IMR-90 (cell line): ENCODE data around the gene PRSS50. TPM values are rescaled to one million over a fixed set of nuclear protein-coding genes. Genes with fewer than 3 reads are reported as not detected.

Source experiments
- ATAC-seq: fragments of 200-7000 bp; cut with Tn5 transposase; 2 replicates; pipeline ENCODE4 v1.9.1; 2020; ENCODE audit warnings: low read depth, mild to moderate bottlenecking, moderate library complexity
- BruUV-seq: library from RNA; stranded (reverse); fragments of 400-500 nt; replicated peaks from 2 replicates; lab custom pipeline; 2021; lab: Mats Ljungman, UMichigan
- CTCF ChIA-PET: fragments of 300-600 bp; formaldehyde crosslinking; extraction: SDS; loops from one replicate; lab custom pipeline; 2021; ENCODE audit warnings: antibody characterized with exemption; lab: Yijun Ruan, JAX
- POLR2A ChIA-PET: fragments of 300-600 bp; sonication (Branson Sonifier 250); formaldehyde crosslinking; loops from one replicate; lab custom pipeline; 2022; ENCODE audit warnings: antibody characterized with exemption; ENCODE audit not compliant: unreplicated experiment; lab: Charles Lee
- DNase-seq: peaks from one replicate; pipeline ENCODE4 v3.0.0; 2013
- H2AFZ ChIP-seq: replicated peaks from 2 replicates; pipeline ENCODE3; 2013; ENCODE audit warnings: low read length, mild to moderate bottlenecking; ENCODE audit not compliant: poor library complexity
- H2AK5ac ChIP-seq: 2 replicates; pipeline ENCODE4 v1.6.1; 2013; ENCODE audit warnings: low read depth, low read length, inconsistent platforms
- H2AK9ac ChIP-seq: replicated peaks from 2 replicates; pipeline ENCODE3; 2013; ENCODE audit warnings: mild to moderate bottlenecking, low read depth, low read length, moderate library complexity; ENCODE audit not compliant: poor library complexity
- H2BK120ac ChIP-seq: 2 replicates; pipeline ENCODE4 v1.6.1; 2013; ENCODE audit warnings: low read depth, low read length, inconsistent platforms
- H2BK15ac ChIP-seq: 3 replicates; pipeline ENCODE4 v1.6.1; 2013; ENCODE audit warnings: low read depth, low read length, inconsistent platforms
- H2BK20ac ChIP-seq: 2 replicates; pipeline ENCODE4 v1.6.1; 2013; ENCODE audit warnings: low read depth, mild to moderate bottlenecking, inconsistent platforms, low read length, moderate library complexity
- H2BK5ac ChIP-seq: 2 replicates; pipeline ENCODE4 v1.6.1; 2013; ENCODE audit warnings: mild to moderate bottlenecking, low read depth, low read length, inconsistent platforms; ENCODE audit not compliant: poor library complexity, severe bottlenecking
- H3K14ac ChIP-seq: replicated peaks from 2 replicates; pipeline ENCODE4 v1.6.1; 2013; ENCODE audit warnings: low read depth, low read length, inconsistent platforms
- H3K18ac ChIP-seq: 2 replicates; pipeline ENCODE4 v1.6.1; 2013; ENCODE audit warnings: low read depth, low read length, control low read depth
- H3K23ac ChIP-seq: 2 replicates; pipeline ENCODE4 v1.6.1; 2013; ENCODE audit warnings: low read depth, low read length, inconsistent platforms
- H3K27ac ChIP-seq: 2 replicates; pipeline ENCODE4 v1.5.1; 2013; ENCODE audit warnings: mild to moderate bottlenecking, control low read depth, low read length; ENCODE audit not compliant: insufficient read depth
- H3K27me3 ChIP-seq: 2 replicates; pipeline ENCODE4 v1.6.1; 2013; ENCODE audit warnings: low read length; ENCODE audit not compliant: control insufficient read depth, insufficient read depth
- H3K36me3 ChIP-seq: 2 replicates; pipeline ENCODE4 v1.6.1; 2013; ENCODE audit warnings: low read length, mixed read lengths; ENCODE audit not compliant: control insufficient read depth, insufficient read depth
- H3K4ac ChIP-seq: 2 replicates; pipeline ENCODE4 v1.6.1; 2013; ENCODE audit warnings: low read depth, low read length, inconsistent platforms
- H3K4me1 ChIP-seq: 2 replicates; pipeline ENCODE4 v1.6.1; 2013; ENCODE audit warnings: low read length, mixed read lengths; ENCODE audit not compliant: control insufficient read depth, insufficient read depth
- H3K4me2 ChIP-seq: 2 replicates; pipeline ENCODE4 v1.6.1; 2013; ENCODE audit warnings: low read depth, mild to moderate bottlenecking, control low read depth, low read length, moderate library complexity
- H3K4me3 ChIP-seq: 2 replicates; pipeline ENCODE4 v1.5.1; 2013; ENCODE audit warnings: low read depth, mild to moderate bottlenecking, control low read depth, low read length, moderate library complexity; ENCODE audit not compliant: insufficient read depth
- H3K56ac ChIP-seq: 2 replicates; pipeline ENCODE4 v1.6.1; 2013; ENCODE audit warnings: low read length, inconsistent platforms; ENCODE audit not compliant: insufficient read depth; ENCODE audit errors: extremely low read depth
- H3K79me1 ChIP-seq, 2 experiments: 2 replicates each; pipeline ENCODE4 v1.6.1; 2013; ENCODE audit warnings: low read length in 2 of 2, inconsistent platforms in 1 of 2, low read depth in 1 of 2
- H3K9ac ChIP-seq: 2 replicates; pipeline ENCODE4 v1.6.1; 2013; ENCODE audit warnings: low read depth, low read length, control low read depth
- H3K9me1 ChIP-seq: 2 replicates; pipeline ENCODE4 v1.6.1; 2013; ENCODE audit warnings: low read length, inconsistent platforms; ENCODE audit not compliant: insufficient read depth
- H3K9me3 ChIP-seq: 2 replicates; pipeline ENCODE4 v1.6.1; 2013; ENCODE audit warnings: low read length; ENCODE audit not compliant: control insufficient read depth, insufficient read depth
- H4K20me1 ChIP-seq: 2 replicates; pipeline ENCODE4 v1.6.1; 2013; ENCODE audit warnings: low read length, inconsistent platforms; ENCODE audit not compliant: insufficient read depth
- H4K5ac ChIP-seq: 2 replicates; pipeline ENCODE4 v1.6.1; 2013; ENCODE audit warnings: mild to moderate bottlenecking, low read depth, low read length, control low read depth
- H4K8ac ChIP-seq, 2 experiments: 2 replicates each; pipeline ENCODE4 v1.6.1; 2013; ENCODE audit warnings: low read depth in 2 of 2, low read length in 2 of 2, control low read depth in 1 of 2, inconsistent platforms in 1 of 2
- H4K91ac ChIP-seq: 2 replicates; pipeline ENCODE4 v1.6.1; 2013; ENCODE audit warnings: low read depth, low read length, inconsistent platforms; ENCODE audit not compliant: insufficient read depth
- BHLHE40 ChIP-seq: fragments of 150-350 bp; IDR thresholded peaks from 2 replicates; pipeline ENCODE4 v1.6.1; 2016; ENCODE audit warnings: mild to moderate bottlenecking, low read depth, low read length
- CEBPB ChIP-seq: IDR thresholded peaks from 2 replicates; pipeline ENCODE4 v1.6.1; 2012; ENCODE audit warnings: low read depth, low read length, improper control_type of control experiment
- CHD1 ChIP-seq: IDR thresholded peaks from 2 replicates; pipeline ENCODE4 v1.6.1; 2012; ENCODE audit warnings: low read depth, low read length, improper control_type of control experiment
- CTCF ChIP-seq: conservative IDR thresholded peaks from 2 replicates; pipeline ENCODE4 v1.5.1; 2012; ENCODE audit warnings: mild to moderate bottlenecking, low read depth, low read length, improper control_type of control experiment
- FOS ChIP-seq: fragments of 150-350 bp; IDR thresholded peaks from 2 replicates; pipeline ENCODE4 v1.6.1; 2016; ENCODE audit warnings: low read depth, low read length
- MAFK ChIP-seq: IDR thresholded peaks from 2 replicates; pipeline ENCODE4 v1.6.1; 2012; ENCODE audit warnings: low read depth, low read length, improper control_type of control experiment
- MAZ ChIP-seq: IDR thresholded peaks from 2 replicates; pipeline ENCODE4 v1.6.1; 2012; ENCODE audit warnings: low read depth, mild to moderate bottlenecking, low read length, improper control_type of control experiment, moderate library complexity, borderline replicate concordance
- MXI1 ChIP-seq: IDR thresholded peaks from 2 replicates; pipeline ENCODE4 v1.6.1; 2012; ENCODE audit warnings: low read depth, mild to moderate bottlenecking, low read length, moderate library complexity, borderline replicate concordance
- NFE2L2 ChIP-seq: fragments of 150-350 bp; IDR thresholded peaks from 2 replicates; pipeline ENCODE4 v1.6.1; 2016; ENCODE audit warnings: low read depth, mild to moderate bottlenecking, low read length
- POLR2A ChIP-seq: IDR thresholded peaks from 2 replicates; pipeline ENCODE4 v1.6.1; 2012; ENCODE audit warnings: mild to moderate bottlenecking, low read depth, low read length
- RAD21 ChIP-seq: IDR thresholded peaks from 2 replicates; pipeline ENCODE4 v1.6.1; 2012; ENCODE audit warnings: low read length, improper control_type of control experiment
- RCOR1 ChIP-seq: IDR thresholded peaks from 2 replicates; pipeline ENCODE4 v1.6.1; 2012; ENCODE audit warnings: mild to moderate bottlenecking, low read length, improper control_type of control experiment; ENCODE audit not compliant: insufficient replicate concordance
- RFX5 ChIP-seq: IDR thresholded peaks from 2 replicates; pipeline ENCODE4 v1.8.0; 2012; ENCODE audit warnings: low read depth, mild to moderate bottlenecking, low read length, moderate library complexity
- SMC3 ChIP-seq: fragments of 150-350 bp; IDR thresholded peaks from 2 replicates; pipeline ENCODE4 v1.6.1; 2016; ENCODE audit warnings: low read depth, mild to moderate bottlenecking, antibody characterized with exemption, low read length, moderate library complexity
- USF2 ChIP-seq: fragments of 150-350 bp; IDR thresholded peaks from 2 replicates; pipeline ENCODE4 v1.6.1; 2017; ENCODE audit warnings: mild to moderate bottlenecking, antibody characterized with exemption, low read length, low read depth
- WGBS, 2 experiments: methylation state at CpG; one replicate each; pipeline versions ENCODE4 v1.1.5 to v1.1.7; 2013; ENCODE audit warnings: missing lambda C conversion rate in 2 of 2; ENCODE audit not compliant: insufficient read length in 1 of 2; ENCODE audit errors: extremely low coverage in 2 of 2; 5-methylcytosine and 5-hydroxymethylcytosine counted together
- dilution Hi-C: fragments of 300-500 bp; cut with HindIII; formaldehyde crosslinking; loops from one replicate; pipeline ENCODE4 v1.14.3; 2018; ENCODE audit warnings: low sequenced_read_pairs; ENCODE audit not compliant: unreplicated experiment
- in situ Hi-C: fragments of 300-500 bp; cut with MboI; formaldehyde crosslinking; loops from 3 replicates; pipeline ENCODE4 v1.14.3; 2019; ENCODE audit warnings: low sequenced_read_pairs, inconsistent platforms, mixed read lengths
- intact Hi-C: fragments of 100-400 bp; cut with micrococcal nuclease; formaldehyde crosslinking; loops from 2 replicates; pipeline ENCODE4 v1.10.0; 2022
- polyA plus RNA-seq, 3 experiments: library from polyadenylated mRNA; depleted of rRNA; stranded (reverse); fragments of >200 nt; gene quantifications; 2 replicates each; pipeline ENCODE4 v1.2.3, GENCODE V29; 2012; ENCODE audit warnings: low replicate concordance in 1 of 3
- total RNA-seq: library from RNA; depleted of rRNA; stranded (reverse); fragments of >200 nt; gene quantifications from 2 replicates; pipeline ENCODE4 v1.2.3, GENCODE V29; 2012
- TF ChIP-seq, protein P1 (sequence below): fragments of 150-350 bp; IDR thresholded peaks from 2 replicates; pipeline ENCODE4 v1.6.1; 2016; ENCODE audit warnings: low read depth, mild to moderate bottlenecking, low read length, moderate library complexity, borderline replicate concordance

The PRSS50 gene
- total and polyA plus RNA-seq, 2 of the 4 experiments (the other 2 are of a cell fraction): not detected

DNA sequence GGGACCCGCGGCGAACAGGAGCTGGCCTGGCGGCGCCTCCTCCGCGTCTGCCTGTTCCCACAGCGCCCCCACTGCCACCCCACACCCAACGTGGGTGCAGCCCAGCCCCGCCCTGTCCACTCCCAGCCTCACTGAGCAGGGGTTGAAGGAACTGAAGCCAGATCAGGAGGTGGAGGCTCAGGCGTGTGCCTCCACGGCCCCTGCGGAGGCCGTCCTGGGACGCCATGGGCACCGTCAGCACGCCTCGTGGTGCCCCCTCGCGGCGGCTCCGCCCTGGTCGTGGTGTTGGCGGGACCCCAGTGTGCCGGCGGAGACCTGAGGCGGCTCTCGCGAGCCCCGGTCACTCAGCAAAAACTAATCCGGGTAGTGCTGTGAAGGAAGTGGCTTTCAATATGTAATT lies 39.0 kb upstream of the PRSS50 start:
- BruUV-seq: no TSS peak
- H2AK9ac ChIP-seq: no peak overlapping the region
- H3K27me3 ChIP-seq: peaks cover 11% of the 10 kb centered on the region
- no peak overlapping the region for H3K56ac ChIP-seq
- H3K9ac ChIP-seq: no peak overlapping the region
- H3K18ac ChIP-seq: no peak overlapping the region
- no peak overlapping the region for H3K27ac ChIP-seq
- no peaks in the 10 kb centered on the region for H3K9me1 ChIP-seq
- H3K4me1 ChIP-seq: no peaks in the 10 kb centered on the region
- TF ChIP-seq RCOR1 (no peak), CTCF (no peak), MAZ (no peak), FOS (no peak), BHLHE40 (no peak), RFX5 (no peak), CHD1 (no peak), MAFK (no peak), USF2 (no peak), CEBPB (no peak), POLR2A (no peak), SMC3 (no peak), MXI1 (no peak), RAD21 (no peak), NFE2L2 (no peak)
- TF ChIP-seq, protein P1, sequence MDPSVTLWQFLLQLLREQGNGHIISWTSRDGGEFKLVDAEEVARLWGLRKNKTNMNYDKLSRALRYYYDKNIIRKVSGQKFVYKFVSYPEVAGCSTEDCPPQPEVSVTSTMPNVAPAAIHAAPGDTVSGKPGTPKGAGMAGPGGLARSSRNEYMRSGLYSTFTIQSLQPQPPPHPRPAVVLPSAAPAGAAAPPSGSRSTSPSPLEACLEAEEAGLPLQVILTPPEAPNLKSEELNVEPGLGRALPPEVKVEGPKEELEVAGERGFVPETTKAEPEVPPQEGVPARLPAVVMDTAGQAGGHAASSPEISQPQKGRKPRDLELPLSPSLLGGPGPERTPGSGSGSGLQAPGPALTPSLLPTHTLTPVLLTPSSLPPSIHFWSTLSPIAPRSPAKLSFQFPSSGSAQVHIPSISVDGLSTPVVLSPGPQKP: no peak
- H2BK20ac ChIP-seq: no peak overlapping the region
- intact Hi-C loops (no loop called here), dilution Hi-C loops (no loop called here), in situ Hi-C loops (no loop called here)
- no peak overlapping the region for H3K14ac ChIP-seq
- H4K20me1 ChIP-seq: no peaks in the 10 kb centered on the region
- H2BK5ac ChIP-seq: no peak overlapping the region
- no peak overlapping the region for H3K23ac ChIP-seq
- CTCF ChIA-PET: no interaction called here
- H4K5ac ChIP-seq: no peak overlapping the region
- no peak overlapping the region for H4K91ac ChIP-seq
- H3K4me2 ChIP-seq: no peak overlapping the region
- ATAC-seq: no peak
- no peaks in the 10 kb centered on the region for H3K9me3 ChIP-seq
- WGBS, 2 experiments: 80% methylated on average over 3 of the region's 31 CpGs; no CpG with 5 or more reads in 1 of the 2 experiments
- POLR2A ChIA-PET: no interaction called here
- no peak overlapping the region for H2AFZ ChIP-seq
- no peaks in the 10 kb centered on the region for H3K79me1 ChIP-seq
- H3K4me3 ChIP-seq: no peak overlapping the region
- no peak overlapping the region for H2BK15ac ChIP-seq
- no peaks in the 10 kb centered on the region for H3K36me3 ChIP-seq
- DNase-seq: no peak
- H2AK5ac ChIP-seq: no peak overlapping the region
- no peak overlapping the region for H3K4ac ChIP-seq
- H4K8ac ChIP-seq: no peak overlapping the region
- no peak overlapping the region for H2BK120ac ChIP-seq
